Suppressor macrophage treated with lipopolysaccharide for 1 hour (primary cell): ENCODE results near the gene ETV6.

Source experiments
- DNase-seq, 3 donors: peaks; one replicate each; pipeline ENCODE4 v3.0.0-alpha.2; 2020 to 2022

Gene ETV6

DNA sequence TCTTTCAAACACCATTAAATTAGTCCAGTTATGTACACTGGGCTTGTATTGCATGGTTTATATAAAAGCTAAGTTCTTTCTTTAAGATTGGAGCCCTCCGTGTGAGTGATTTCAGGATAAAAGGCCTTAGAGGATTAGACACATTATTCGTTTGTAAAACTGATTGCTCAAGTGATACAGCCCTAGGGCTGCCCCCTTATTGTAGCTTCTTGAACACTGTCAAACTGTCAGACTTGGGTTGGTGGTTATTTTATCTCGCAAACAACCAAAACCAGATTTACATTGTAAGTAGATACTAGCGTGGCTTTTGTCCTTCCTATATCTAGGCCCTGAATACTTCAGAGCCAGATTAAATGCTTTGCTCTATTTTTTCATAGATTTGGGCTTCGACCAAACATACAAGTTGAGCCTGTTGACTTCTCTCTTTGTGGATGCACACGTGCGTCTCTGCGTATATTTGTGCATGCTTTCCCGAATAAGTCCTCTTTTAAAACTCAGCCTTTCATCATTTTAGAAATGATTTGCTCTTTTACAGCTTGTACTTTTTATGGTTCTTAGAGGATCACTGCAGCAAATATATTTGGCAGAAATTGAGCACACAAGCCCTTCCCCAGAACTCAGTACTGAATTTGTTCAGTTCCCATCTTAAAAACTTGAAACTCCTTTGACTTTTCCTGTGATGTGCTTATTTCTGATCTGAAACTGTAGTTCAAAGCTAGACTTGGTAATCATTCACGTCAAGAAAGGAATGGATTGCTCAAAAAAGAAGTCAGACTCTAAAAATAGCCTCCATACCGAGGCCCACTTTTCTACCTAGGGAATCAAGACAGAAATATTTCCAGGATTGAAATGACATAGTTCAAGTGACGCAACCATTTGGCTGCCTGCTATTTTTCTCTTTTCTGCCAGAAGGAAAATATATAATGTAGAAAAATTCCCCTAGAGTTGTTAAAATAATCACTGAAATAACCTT is 129.5 kb downstream of the ETV6 start:
- DNase-seq, result peak in 1 of 3 donors; percentile 13

DNA sequence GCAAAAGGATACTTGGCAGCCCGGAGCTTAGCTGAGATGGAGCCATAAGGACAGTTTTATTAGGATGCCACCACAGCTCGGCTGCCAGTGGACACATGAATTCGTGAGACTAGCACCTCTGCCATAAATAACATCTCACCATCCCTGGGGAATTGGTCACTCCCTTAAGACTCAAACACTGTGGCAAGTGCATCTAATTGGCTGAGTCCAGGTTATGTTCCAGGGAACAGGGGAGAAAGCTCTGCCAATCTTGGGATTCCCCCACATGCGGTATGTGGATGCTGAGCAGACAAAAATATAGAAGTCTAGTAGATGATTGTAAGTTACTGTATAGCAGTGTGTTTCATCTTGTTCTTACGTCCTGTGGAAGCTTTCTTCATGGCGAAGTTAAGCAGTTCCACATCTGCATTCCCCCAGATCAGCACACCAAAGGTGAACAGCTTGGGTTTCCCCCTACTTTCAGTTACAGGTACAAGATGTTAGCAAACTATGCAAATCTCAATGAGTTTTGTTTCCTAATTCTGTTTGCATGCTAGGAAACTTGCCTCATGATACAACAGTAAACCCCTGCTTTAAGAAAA is 131.1 kb downstream of the ETV6 start:
- no peak for DNase-seq

DNA sequence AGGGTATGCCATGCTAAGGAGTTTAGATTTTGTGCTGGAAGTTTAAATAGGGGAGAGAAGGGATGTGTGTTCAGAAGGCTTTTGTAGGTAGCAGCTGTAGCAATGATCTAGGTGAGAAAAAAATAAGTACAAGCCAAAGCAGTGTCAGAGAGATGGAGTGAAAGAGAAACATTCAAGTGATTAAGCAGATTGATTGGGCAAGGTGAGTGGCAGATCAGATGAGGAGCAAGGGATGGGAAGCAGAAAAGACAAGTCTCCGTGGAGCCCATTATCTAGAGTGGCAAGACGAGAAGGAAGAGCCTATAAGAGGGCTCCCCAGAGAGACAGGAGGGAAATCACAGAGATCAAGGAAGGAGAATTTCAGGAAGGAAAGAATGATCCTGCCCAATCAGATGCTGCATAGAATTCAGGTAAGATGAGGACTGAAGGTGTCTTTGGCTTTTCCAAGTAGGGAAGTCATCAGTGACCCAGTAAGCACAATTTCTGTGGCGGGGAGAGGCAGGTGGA is 133.5 kb downstream of the ETV6 start:
- no peak for DNase-seq

GRCh38 chr12:11785712-11786111 is 136.2 kb downstream of the ETV6 start:
- DNase-seq, result no peak

- no peak for DNase-seq
Observed at GRCh38 chr12:11786638-11787365, 137.3 kb downstream of the ETV6 start.

- no peak for DNase-seq
Observed at GRCh38 chr12:11787437-11787836, 138.0 kb downstream of the ETV6 start.

DNA sequence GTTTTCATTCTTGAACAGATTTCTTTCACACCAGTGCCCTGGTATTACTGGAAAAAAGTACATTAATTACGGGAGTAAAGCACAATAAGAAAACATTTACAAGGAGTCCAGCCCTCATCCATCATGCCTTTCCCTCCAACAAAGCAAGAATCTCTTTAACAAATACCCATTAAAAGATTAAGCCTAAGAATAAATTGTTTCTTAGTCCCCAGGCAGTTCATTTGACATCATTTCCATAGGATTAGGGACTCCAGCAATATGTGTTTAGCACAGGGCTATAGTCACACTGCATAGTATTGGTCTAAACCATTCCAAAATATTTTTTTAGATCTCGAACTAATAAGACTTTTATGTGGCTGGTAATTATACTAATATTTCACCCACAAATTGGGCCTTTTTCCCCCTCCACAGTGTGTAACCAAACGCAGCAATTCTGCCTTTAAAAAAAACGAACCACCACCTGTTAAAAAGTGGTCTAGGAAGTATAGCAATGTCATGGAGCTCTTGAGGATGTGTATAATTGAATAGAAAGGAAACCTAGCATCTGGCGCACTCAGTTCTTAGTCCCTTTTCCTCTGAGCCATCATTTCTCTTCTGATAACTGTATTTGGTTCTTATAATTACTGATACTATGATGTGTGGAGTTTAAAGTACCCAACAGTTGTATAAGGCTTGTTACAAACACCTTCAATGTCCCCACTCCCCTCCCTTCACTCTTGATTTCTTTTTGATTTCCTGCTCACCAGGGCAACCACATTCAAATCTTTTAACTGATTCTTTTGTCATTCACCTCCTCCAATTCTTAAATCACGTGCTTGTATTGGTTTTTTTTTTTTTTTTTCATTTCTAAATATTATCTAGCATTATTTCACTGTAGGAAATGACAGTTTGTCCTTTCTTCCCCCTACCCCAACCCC is 138.7 kb downstream of the ETV6 start:
- DNase-seq, result no peak

DNA sequence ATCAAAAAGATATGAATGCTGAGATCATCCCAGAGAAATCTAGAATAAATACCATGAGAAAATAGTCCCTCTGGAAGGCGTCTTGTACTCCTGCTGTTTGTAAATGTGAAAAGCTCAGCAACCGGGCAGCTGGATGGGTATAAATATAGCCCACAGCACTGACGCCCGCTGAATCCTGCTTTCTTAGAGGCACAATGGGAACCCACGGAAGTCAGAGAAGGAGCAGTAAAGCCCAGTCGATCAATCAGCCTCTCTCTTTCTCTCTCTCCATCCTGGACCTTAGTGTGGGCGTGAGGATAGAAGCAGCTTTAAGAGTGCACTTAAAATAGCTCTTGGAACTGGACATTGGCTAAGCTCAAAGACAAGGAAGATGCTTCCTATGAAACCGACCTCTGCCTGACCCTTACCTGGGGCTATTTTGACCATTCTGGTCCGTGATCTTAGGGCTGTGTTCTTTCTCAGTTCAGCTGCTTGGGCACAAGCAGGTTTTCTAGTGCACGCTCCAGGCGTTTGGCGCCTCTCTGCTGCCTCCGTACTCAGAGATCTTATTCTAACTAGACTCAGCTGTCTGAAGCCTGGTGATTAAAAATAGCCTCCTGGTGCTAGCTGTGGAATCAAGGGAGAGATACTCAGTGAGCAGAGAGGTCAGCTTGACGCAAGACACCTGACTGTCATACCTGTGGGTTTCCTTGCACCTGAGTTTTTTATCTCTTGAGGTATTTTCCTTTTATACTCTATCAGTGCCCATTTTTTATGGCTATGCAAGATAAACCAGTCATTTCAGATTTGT is 144.6 kb downstream of the ETV6 start:
- no peak for DNase-seq

- no peak for DNase-seq
Observed at GRCh38 chr12:11794751-11795150, 145.3 kb downstream of the ETV6 start.

DNA sequence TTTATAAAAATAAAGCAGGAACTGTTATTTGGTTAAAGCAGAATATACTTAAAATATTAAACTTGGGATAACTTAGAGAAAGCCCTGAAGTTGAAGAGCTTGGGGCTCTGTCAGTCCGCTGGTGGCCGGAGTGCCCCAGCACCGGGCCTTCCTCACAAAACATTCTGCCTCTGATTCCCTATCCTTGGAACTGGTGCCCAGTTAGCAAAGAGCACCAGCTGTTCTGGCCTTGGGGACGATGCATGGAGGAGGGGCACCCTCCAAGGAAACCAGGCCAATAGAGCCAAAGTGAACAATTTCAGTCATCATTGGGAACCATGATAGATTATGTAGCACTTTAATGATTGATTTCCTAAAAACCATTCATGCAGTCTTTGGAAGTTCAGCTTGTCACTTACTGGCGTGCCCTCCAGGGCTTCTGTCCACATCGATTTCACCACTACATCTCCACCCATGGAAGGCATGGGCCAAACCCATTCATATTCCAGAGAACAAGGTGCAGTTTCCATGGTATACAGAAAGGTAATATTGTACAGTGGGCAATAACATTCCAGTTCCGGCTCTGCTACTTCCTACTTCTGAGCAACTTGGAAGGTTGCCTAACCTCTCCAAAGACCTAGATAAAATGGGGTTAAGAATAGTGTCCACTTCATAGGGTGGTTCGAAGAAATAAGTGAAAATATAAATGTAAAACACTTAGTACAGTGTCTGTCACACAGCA is 145.9 kb downstream of the ETV6 start:
- DNase-seq, result peak in 1 of 3 donors; percentile 18

DNA sequence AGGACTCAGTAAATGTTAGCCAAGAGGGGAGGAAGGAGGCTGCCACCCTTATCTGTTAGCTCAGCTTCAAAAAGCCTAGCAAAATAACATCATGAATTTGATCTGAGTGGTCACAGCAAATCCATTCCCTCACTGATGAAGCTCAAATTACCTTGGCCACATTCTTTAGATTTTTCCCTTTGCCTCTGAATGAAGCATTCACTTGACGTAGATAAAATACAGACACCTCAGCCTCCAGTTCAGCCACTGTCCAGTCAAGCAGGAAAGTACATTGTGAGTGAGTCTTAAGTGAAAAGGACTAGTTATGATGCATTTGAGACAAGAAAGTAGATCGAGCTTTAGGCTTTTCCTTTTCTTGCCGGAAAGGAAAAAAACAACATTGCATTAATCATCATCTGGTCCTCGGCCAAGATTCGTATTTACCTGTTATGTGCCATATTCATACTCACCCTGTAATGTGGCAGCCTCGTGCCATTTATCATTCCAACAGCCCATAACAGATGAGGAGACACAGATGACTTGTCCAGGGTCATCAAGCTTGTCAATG is 146.5 kb downstream of the ETV6 start:
- no peak for DNase-seq

GRCh38 chr12:11797317-11797913 is 147.9 kb downstream of the ETV6 start:
- DNase-seq, result peak; percentile 45 to 59 (median 49)

DNA sequence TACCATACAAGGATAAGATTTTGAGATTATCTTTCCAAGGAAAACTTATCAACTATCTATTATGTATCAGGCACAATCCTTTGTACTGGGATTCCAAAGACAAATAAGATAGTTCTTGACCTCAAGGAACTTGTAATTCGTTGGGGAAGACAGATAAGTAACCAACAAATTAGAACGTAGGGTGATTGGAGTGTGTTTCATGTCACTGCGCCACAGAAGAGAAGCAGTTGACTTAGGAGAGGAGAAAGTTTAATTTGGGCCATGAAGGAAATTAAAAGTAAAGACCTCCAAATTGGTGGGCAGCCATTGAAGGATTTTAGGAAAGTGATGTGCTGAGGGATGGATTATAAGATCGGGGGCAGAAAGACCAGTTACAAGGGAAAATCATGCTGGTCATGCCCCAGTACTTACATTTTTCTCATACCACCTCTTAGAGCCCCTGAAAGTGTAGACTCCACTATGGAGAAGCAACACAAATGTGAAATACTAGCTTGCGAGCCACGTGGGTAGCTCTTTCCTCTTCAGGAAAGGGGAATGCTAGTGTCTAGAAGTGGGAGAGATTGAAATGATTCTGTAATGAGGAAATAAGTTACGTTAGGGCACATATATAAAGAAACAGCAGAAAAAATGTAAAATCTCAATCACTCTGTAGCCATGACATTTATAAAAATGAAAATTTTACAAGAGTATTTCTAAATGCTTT is 148.7 kb downstream of the ETV6 start:
- peak; percentile 39 to 57 (median 44) for DNase-seq

GRCh38 chr12:11798856-11799501 is 149.5 kb downstream of the ETV6 start:
- no peak for DNase-seq

DNA sequence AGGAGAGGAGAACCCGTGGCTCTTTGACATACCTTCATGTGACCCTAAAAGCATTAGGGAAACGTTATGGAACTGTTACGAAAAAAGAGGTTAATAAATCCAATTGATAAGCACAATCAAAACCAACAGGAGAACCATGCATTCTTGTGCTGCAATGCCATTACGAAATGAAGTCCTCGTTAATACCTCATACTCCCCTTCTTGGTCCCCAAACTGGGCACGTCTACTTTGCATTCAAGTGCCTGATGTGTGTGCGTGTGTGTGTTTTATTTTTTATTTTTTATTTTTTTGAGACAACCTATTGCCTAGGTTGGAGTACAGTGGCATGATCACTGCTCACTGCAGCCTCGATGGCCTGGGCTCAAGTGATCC is 150.0 kb downstream of the ETV6 start:
- DNase-seq, result no peak

GRCh38 chr12:11801643-11802042 is 152.2 kb downstream of the ETV6 start:
- no peak for DNase-seq

DNA sequence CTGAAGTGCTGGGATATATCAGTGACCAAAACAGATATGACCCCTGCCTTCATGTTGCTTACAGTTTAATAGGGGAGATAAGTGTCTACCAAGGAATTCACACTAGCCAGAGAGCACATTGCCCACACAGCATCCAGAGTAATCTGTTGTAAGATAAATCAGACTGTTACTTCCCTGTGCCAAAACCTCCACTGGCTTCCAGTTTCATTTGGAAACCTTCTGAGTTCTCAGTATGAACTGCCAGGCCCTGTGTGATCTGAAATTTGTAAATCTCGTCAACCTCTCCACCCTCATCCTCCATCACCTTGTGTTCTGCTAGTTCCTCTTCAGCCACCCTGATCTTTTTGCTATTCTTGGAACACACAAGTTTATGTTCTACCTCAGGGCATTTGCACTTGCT is 154.7 kb downstream of the ETV6 start:
- DNase-seq, result no peak

DNA sequence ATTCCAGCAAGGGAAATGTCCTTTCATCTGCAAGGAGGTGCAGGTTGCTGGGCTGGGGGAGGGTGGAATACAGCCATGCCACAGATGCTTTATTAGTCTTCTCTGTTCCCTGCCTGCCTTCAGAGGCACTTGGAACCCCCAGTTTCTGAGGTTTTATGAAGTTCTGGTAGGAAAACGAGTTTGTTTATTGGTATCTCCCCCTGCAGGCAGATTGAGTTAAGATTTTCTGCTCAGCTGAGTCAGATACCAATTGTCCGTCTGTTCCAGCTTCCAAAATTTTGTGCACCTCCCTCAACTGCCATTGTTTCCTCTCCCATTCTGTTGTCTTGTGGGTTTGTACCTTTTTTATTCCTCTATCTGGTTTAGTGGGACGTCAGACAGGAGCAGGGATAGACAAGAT is 155.6 kb downstream of the ETV6 start:
- peak in 2 of 3 donors; percentile 29 to 37 for DNase-seq

DNA sequence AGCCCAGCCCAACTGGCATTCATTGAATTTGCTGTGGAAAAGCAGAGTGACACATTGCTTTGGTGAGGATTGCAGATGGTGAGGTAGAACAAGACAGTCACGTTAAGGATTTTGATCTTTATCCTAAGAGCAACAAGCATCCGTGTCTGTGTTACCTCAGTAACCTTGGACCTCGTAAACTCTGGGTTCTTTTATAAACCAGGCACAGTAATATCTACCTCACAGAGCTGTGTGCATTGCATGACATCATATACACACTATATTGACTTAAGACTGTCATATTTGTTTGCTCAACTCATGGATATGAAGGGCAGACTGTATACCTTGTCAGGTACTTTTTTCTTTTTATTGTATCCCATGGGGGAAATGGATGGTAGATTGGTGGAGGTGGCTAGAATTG is 156.2 kb downstream of the ETV6 start:
- no peak for DNase-seq
